ENCODE measurements around the gene SRBD1.

GRCh38 chr2:45484965-45485364, 126.1 kb downstream of the SRBD1 start:
- TF ChIP-seq SMC3 (conservative IDR thresholded peaks at IDR 0.05; ENCODE audit: poor library complexity) (no peak), POLR2AphosphoS5 (IDR thresholded peaks at IDR 0.05) (no peak)

All from neural cell (in vitro differentiated cells).